Immature natural killer cell (primary cell): ENCODE measurements around the gene BMP8B. TPM values are rescaled to one million over a fixed set of nuclear protein-coding genes. Genes with fewer than 3 reads are reported as not detected.

Experiments
- DNase-seq, 3 donors: peaks; one replicate each; pipeline ENCODE4 v3.0.0; 2022; ENCODE audit warnings: mixed read lengths in 1 of 3
- H3K27ac Mint-ChIP-seq, 6 donors: one replicate each; pipeline ENCODE4 v1.8.0; 2020; ENCODE audit warnings: mixed read lengths in 6 of 6, mild to moderate bottlenecking in 5 of 6, inconsistent platforms in 4 of 6, moderate library complexity in 3 of 6
- H3K27me3 Mint-ChIP-seq, 3 donors: one replicate each; pipeline ENCODE4 v1.8.0; 2020 to 2021; ENCODE audit warnings: low read depth in 3 of 3, mild to moderate bottlenecking in 3 of 3, mixed read lengths in 3 of 3, moderate library complexity in 3 of 3, inconsistent platforms in 1 of 3
- H3K36me3 Mint-ChIP-seq, 3 donors: one replicate each; pipeline ENCODE4 v1.8.0; 2020; ENCODE audit warnings: mixed read lengths in 3 of 3, inconsistent platforms in 2 of 3, mild to moderate bottlenecking in 2 of 3
- H3K4me1 Mint-ChIP-seq, 2 donors: one replicate each; pipeline ENCODE4 v1.8.0; 2020; ENCODE audit warnings: inconsistent platforms in 2 of 2, mild to moderate bottlenecking in 2 of 2, mixed read lengths in 2 of 2, moderate library complexity in 1 of 2
- H3K4me3 Mint-ChIP-seq, 5 donors: one replicate each; pipeline ENCODE4 v1.8.0; 2020; ENCODE audit warnings: mild to moderate bottlenecking in 5 of 5, mixed read lengths in 5 of 5, inconsistent platforms in 3 of 5, moderate library complexity in 3 of 5
- H3K9me3 Mint-ChIP-seq, 6 donors: one replicate each; pipeline ENCODE4 v1.8.0; 2020; ENCODE audit warnings: mild to moderate bottlenecking in 6 of 6, mixed read lengths in 6 of 6, inconsistent platforms in 4 of 6, moderate library complexity in 3 of 6
- polyA plus RNA-seq, 3 donors: library from polyadenylated mRNA; unstranded; fragments of 300-500 nt; fragmentation: Illumina TruSeq; gene quantifications; one replicate each; pipeline ENCODE4 v1.2.3, GENCODE V29; 2021

The BMP8B gene
- polyA plus RNA-seq, 3 donors from 2014 or later, result 0.09 to 0.31 (median 0.16) TPM

DNA sequence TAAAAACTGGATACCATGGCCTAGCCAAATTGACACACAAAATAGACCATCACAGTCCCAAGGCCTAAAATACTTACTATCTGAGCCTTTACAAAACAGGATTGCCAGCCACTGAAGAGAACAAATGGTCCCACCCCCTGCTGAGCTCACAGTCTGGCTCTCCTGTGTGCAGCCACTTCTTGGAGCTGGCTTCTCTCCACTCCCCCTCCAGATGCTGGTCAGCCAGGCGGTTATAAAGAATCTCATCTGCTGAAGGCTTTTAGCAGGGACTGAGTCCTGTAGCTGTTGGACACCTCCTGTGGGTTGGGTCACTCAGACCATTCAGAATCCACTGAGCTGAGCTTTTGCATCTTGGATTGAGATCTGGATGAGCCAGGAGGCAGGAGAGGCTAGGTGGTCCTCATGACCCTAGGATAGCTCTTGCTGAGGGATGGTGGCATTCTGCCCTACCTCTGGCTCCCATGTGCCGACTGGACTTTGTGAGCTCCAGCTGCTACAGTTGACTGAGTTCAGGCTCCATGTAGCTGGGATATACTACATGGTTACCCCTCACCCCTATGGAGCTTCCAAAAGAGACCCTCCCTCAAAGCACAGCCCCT, 33.7 kb downstream of the BMP8B start:
- peak overlapping the region in 1 of 6 donors; percentile 29 for H3K27ac Mint-ChIP-seq
- H3K4me3 Mint-ChIP-seq, result no peak overlapping the region
- H3K9me3 Mint-ChIP-seq, result no peaks in the 10 kb centered on the region
- DNase-seq, result no peak
- H3K27me3 Mint-ChIP-seq, result peaks cover 0 to 2% (median 0%) of the 10 kb centered on the region in 3 donors
- peaks cover 0 to 3% of the 10 kb centered on the region in 2 donors for H3K4me1 Mint-ChIP-seq
- H3K36me3 Mint-ChIP-seq, result peaks cover 21 to 62% (median 40%) of the 10 kb centered on the region in 3 donors

DNA sequence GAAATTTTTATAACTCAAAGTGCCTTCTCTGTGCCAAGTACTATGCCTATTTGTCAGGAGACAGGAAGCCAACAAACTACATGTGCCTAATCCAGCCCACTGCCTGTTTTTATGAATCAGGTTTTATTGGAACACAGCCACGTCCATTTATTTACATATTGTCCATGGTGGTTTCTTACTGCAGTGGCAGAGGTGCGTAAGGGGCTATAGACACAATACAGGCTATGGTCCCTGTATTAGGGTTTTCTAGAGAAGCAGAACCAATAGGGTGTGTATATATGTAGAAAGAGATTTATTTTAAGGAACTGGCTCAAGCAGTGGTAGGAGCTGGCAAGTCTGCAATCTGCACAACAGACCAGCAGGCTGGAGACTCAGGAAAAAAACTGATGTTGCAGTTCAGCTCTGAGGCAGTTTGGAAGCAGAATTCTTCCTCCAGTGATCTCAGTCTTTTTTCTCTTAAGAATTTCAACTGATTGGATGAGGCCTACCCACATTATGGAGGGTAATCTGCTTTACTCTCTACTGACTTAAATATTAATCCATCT, 34.6 kb downstream of the BMP8B start:
- Mint-ChIP-seq H3K27ac (no peak overlapping the region), H3K4me3 (no peak overlapping the region), H3K9me3 (no peaks in the 10 kb centered on the region), H3K4me1 (peaks cover 0 to 3% of the 10 kb centered on the region in 2 donors), H3K36me3 (peaks cover 28 to 65% (median 38%) of the 10 kb centered on the region in 3 donors), H3K27me3 (peaks cover 0 to 2% (median 0%) of the 10 kb centered on the region in 3 donors)
- no peak for DNase-seq

DNA sequence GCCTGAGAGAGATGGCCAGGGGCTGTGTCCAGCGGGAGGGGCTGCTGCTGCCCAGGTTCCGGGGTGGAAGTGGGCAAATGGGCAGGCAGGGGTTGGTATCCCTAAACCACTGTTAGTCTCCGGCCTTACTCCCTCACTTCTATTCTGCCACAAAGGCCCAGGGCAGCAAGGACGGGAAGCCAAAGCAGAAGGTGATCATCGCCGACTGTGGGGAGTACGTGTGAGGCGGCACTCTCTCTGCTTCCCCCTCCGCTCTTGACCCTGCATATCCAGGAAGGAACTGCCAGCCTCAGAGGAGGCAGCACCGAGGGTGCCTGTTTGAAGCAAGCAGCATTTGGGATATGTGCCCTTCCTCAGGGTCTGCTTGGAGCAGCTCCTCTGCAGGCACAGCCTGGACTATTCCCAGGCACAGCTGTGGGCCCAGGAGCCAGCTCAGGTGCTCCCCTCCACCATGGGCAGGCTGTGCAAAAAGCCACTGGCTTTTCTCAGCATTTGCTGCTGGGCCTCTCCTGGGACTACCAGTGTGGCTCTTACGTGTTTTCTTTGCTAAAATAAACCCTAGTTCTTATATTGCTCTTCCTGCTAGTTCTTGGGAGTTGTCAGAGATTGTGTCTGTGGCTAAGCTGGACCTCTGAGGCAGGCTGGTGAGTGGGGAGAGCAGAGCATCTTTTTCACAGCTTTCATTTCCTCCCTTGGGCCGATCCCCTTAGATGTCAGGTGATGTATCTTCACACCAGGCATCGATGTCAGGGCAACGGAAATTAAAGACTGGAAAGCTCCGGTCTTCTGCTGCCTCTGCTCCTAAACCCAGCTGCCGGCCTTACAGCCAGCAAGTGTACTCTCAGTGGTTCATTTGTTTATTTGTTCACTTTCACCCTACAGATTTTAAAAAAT, 35.3 kb downstream of the BMP8B start:
- Mint-ChIP-seq H3K4me1 (peaks cover 0 to 3% of the 10 kb centered on the region in 2 donors), H3K4me3 (no peak overlapping the region)

DNA sequence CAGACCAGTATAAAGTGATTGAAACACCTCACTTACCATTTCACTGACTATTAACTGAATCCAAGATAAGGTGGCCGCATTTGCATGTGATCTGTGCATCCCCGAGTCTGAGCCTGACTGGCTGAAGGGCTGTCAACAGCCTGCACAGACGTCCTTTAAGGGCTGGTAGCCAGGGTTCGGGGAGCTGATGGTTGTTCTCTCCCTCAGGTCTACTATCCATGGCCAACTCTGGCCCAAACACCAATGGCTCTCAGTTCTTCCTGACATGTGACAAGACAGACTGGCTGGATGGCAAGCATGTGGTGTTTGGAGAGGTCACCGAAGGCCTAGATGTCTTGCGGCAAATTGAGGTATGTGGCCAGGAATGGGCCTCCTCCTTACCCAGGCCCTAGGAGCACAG, 36.0 kb downstream of the BMP8B start:
- Mint-ChIP-seq H3K4me1 (peaks cover 0 to 3% of the 10 kb centered on the region in 2 donors), H3K27ac (no peak overlapping the region), H3K27me3 (peaks cover 0 to 2% (median 0%) of the 10 kb centered on the region in 3 donors), H3K36me3 (peaks cover 28 to 69% (median 34%) of the 10 kb centered on the region in 3 donors), H3K4me3 (no peak overlapping the region), H3K9me3 (no peaks in the 10 kb centered on the region)
- DNase-seq, result no peak

More for the DNA sequence above, 35.3 kb downstream of the BMP8B start:
- DNase-seq, result no peak
- Mint-ChIP-seq H3K27me3 (peaks cover 0 to 2% (median 0%) of the 10 kb centered on the region in 3 donors), H3K9me3 (no peaks in the 10 kb centered on the region), H3K27ac (no peak overlapping the region), H3K36me3 (peaks cover 28 to 69% (median 34%) of the 10 kb centered on the region in 3 donors)

DNA sequence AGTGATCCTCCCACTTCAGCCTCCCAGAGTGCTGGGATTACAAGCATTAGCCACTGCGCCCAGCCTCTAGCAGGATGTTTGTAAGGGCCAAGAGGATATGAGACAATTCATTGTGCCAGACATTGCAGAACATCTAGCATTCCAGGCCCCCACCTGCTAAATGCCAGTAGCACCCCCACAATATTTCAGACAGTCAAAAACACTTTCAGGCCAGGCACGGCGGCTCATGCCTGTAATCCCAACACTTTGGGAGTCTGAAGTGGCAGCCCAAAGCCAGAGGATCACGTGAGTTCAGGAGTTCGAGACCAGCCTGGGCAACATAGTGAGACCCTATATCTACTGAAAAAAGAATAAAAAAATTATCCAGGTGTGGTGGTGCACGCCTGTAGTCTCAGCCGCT, 37.1 kb downstream of the BMP8B start:
- H3K4me1 Mint-ChIP-seq, result peaks cover 0 to 3% of the 10 kb centered on the region in 2 donors
- H3K36me3 Mint-ChIP-seq, result peaks cover 33 to 67% (median 36%) of the 10 kb centered on the region in 3 donors
- no peak overlapping the region for H3K4me3 Mint-ChIP-seq
- no peaks in the 10 kb centered on the region for H3K9me3 Mint-ChIP-seq
- DNase-seq, result no peak
- H3K27ac Mint-ChIP-seq, result no peak overlapping the region
- H3K27me3 Mint-ChIP-seq, result peaks cover 0 to 2% (median 0%) of the 10 kb centered on the region in 3 donors

DNA sequence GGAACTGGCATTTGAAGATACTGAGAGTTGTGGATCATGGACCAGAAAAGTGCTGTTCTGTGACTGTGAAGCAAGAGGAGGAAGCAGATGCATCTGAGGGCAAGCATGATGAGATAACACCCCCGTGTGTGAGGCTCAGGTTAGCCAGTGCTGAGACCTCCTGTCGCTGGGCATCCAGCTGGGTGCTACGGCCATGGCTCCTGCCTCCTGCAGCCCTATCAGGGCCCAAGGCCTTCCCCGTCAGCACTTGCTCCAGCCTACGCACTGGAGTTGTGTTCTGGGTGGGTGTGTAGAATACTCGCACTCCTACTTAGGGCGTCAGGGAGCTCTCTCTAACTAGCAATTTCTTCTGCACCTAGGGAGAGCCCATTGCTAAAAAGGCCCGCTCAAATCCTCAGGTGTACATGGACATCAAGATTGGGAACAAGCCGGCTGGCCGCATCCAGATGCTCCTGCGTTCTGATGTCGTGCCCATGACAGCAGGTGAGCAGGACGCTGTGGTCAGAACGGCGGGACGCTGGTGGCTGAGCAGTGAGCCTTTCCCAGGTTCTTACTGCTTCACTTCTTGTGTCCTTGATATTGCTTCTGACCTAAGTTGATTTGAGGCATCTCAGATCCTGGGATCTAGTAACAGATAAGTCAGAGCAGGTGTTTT, 43.5 kb downstream of the BMP8B start:
- Mint-ChIP-seq H3K4me3 (no peak overlapping the region), H3K27ac (no peak overlapping the region), H3K9me3 (no peaks in the 10 kb centered on the region), H3K36me3 (peaks cover 33 to 76% (median 41%) of the 10 kb centered on the region in 3 donors), H3K27me3 (no peaks in the 10 kb centered on the region), H3K4me1 (peaks cover 12 to 26% of the 10 kb centered on the region in 2 donors)
- no peak for DNase-seq

DNA sequence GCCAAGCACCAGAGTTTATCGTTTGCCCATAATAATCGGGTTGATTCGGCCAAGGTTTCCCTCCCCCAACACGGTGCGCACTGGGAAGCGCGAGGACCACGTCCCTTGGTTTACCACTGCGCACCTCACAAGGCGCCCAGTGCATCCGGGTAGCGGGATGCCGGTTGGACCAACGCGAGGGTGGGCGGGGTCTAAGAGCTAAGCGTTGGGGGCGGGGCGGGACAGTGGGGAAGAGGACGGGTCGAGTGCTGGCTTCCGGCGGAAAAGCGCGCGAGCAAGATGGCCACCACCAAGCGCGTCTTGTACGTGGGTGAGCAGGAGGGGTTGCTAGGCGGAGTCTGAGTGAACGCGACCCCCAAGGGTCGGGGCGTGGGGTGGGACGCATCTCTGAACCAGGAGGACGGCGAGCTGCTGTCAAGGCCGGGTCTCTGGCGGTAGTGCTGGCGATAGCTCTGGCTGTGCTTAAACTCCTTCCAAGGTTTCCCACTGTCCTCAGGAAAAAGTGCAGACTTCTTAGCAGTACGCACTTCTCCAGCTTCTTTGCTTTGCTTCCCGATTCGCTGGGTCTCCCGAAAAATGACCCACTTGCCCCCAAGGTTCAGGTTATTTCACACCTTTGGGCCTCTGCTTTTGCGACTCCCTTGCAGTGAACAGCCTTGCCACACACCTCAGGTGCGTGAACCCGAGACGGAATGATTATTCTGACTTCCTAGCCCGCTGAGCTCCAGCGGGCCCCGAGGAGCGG, 49.9 kb downstream of the BMP8B start, which contains the start of gene PPIE:
PPIE (plus strand) TSS at position 261 of the 745 bp plus-strand sequence; CDS start at position 280, 19 bp downstream.
- peak within 1 kb of the TSS; percentile 84 to 98 (median 94) for H3K27ac Mint-ChIP-seq
- peaks cover 0 to 2% (median 0%) of the 10 kb centered on the region in 6 donors for H3K9me3 Mint-ChIP-seq
- H3K36me3 Mint-ChIP-seq, result peaks cover 14 to 29% (median 14%) of the 10 kb centered on the region in 3 donors
- peaks cover 4 to 11% (median 7%) of the 10 kb centered on the region in 3 donors for H3K27me3 Mint-ChIP-seq
- peak; percentile 75 to 82 (median 76) for DNase-seq
- H3K4me3 Mint-ChIP-seq, result peak within 1 kb of the TSS; percentile 96 to 98 (median 97)
- peaks cover 54 to 63% of the 10 kb centered on the region in 2 donors for H3K4me1 Mint-ChIP-seq

DNA sequence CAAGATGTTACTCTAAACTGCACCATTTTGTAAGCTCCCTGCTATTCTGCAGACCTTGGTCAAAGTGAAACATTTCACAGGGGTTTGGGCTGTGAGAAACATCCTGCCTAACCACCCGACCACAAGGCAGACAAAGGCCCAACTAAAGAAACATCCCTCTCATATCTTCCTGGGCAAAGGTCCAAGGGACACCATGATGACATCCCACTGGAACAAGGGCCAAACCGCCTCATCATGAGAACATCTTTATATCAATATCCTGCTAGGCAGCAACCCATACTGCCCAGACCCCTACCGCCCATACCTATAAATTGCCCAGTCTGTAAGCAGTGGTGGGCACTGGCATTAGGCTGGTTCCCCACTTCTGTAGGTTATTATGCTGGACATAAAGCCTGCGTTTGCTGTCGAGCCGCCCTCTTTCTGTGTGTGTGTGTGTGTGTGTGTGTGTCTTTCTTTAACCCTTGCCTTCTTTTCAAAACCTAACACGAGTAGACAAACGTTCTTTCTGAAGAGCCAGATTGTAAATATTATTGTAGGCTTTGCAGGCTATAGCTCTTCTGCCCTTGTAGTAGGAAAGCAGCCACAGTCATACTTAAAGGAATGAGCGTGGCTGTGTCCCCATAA, 51.0 kb downstream of the BMP8B start:
- H3K4me3 Mint-ChIP-seq, result peak overlapping the region; percentile 64 to 98 (median 97)
- DNase-seq, result peak; percentile 68 to 73 (median 68)
- peaks cover 10 to 20% (median 10%) of the 10 kb centered on the region in 3 donors for H3K36me3 Mint-ChIP-seq
- peaks cover 51 to 63% of the 10 kb centered on the region in 2 donors for H3K4me1 Mint-ChIP-seq
- H3K27me3 Mint-ChIP-seq, result peaks cover 7 to 15% (median 7%) of the 10 kb centered on the region in 3 donors
- peaks cover 0 to 2% (median 0%) of the 10 kb centered on the region in 6 donors for H3K9me3 Mint-ChIP-seq
- H3K27ac Mint-ChIP-seq, result peak overlapping the region; percentile 84 to 96 (median 93)

DNA sequence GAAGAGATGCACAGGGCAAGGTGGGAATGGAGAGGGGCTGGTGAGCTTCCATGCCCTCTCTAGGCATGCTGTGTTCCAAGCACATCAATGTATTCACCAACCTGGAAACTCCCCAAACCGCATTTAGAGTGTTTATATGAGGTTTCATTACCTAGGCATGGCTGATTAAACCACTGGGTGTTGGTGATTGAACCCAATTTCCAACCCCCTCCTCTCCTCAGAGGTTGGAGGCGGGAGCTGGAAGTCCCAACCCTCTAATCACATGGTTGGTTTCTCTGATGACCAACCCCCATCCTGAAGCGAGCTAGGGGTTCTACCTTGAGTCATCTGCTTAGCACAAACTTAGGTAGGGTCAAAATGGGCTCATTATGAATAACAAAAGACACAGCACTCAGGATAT, 52.9 kb downstream of the BMP8B start:
- Mint-ChIP-seq H3K4me1 (peaks cover 44 to 48% of the 10 kb centered on the region in 2 donors), H3K27me3 (peaks cover 7 to 15% (median 7%) of the 10 kb centered on the region in 3 donors), H3K27ac (peak overlapping the region in 1 of 6 donors; percentile 70), H3K9me3 (peaks cover 0 to 2% (median 0%) of the 10 kb centered on the region in 6 donors), H3K4me3 (no peak overlapping the region), H3K36me3 (peaks cover 4% of the 10 kb centered on the region in 3 donors)
- no peak for DNase-seq

DNA sequence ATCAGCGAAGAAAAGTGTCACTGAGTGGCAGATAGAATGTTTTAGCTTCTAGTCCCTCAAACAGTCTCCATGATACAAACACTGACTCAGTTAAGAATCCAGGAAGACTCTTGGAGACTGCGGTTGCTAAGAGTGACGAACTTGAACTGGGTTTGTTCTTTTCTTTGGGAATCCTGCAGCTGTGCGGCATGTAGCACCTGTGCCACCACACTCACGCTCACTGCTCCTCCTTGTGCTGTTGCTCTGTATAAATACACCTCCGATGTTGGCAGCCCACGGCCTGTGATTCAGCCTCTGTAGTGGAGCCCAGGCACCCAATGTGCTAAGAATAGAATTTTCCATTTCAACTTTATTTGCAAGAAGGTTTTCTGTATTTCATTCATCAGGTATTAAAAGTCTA, 55.5 kb downstream of the BMP8B start:
- H3K27me3 Mint-ChIP-seq, result peaks cover 15 to 22% (median 20%) of the 10 kb centered on the region in 3 donors

DNA sequence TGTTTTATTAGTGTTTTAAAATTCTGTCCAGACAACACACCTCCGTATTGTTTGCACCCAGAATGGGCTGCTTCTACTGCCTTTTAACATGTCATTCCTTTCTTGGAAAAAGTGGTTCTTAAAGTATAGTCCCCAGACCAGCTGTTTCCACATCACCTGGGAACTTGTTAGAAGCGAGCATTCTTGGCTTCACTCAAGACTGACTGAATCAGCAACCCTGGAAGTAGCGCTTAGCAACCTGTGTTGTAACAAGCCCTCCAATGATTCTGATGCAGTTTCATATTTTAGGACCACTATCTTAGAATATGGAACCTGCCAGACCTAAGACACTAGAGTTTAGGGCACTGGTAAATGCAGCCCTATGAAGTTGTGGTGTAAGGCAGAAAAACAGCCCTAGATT, 55.9 kb downstream of the BMP8B start:
- H3K27ac Mint-ChIP-seq, result no peak overlapping the region
- H3K27me3 Mint-ChIP-seq, result peaks cover 15 to 24% (median 20%) of the 10 kb centered on the region in 3 donors
- no peak overlapping the region for H3K4me3 Mint-ChIP-seq
- H3K36me3 Mint-ChIP-seq, result peaks cover 0 to 9% (median 4%) of the 10 kb centered on the region in 3 donors
- peaks cover 20 to 23% of the 10 kb centered on the region in 2 donors for H3K4me1 Mint-ChIP-seq
- no peak for DNase-seq
- peaks cover 0 to 2% (median 0%) of the 10 kb centered on the region in 6 donors for H3K9me3 Mint-ChIP-seq

More for the DNA sequence above, 55.5 kb downstream of the BMP8B start:
- Mint-ChIP-seq H3K27ac (no peak overlapping the region), H3K4me1 (peaks cover 23% of the 10 kb centered on the region in 2 donors), H3K4me3 (no peak overlapping the region), H3K9me3 (peaks cover 0 to 2% (median 0%) of the 10 kb centered on the region in 6 donors), H3K36me3 (peaks cover 0 to 9% (median 4%) of the 10 kb centered on the region in 3 donors)
- DNase-seq, result no peak

DNA sequence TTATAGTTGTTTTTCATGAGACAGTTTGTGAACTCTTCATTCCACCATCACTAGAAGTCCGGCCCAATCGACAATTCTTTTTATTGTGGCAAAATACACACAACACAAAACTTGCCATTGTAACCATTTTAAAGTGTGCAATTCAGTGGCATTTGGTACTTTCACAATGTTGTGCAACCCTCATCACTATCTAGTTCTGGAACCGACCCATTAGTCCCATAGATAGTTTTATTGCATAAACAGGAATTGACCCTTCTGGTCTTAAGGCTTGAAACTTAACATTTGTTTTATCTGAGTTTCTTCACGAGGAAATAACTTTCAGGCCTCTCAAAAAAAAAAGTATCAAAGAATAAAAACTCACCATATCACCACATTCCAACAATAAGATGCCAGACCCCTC, 58.8 kb downstream of the BMP8B start:
- H3K4me3 Mint-ChIP-seq, result no peak overlapping the region
- no peak for DNase-seq
- H3K36me3 Mint-ChIP-seq, result peaks cover 0 to 5% (median 0%) of the 10 kb centered on the region in 3 donors
- peaks cover 20 to 27% (median 21%) of the 10 kb centered on the region in 3 donors for H3K27me3 Mint-ChIP-seq
- no peaks in the 10 kb centered on the region for H3K9me3 Mint-ChIP-seq
- peaks cover 6 to 14% of the 10 kb centered on the region in 2 donors for H3K4me1 Mint-ChIP-seq
- H3K27ac Mint-ChIP-seq, result no peak overlapping the region
